Measurements from ENCODE around the gene GSTO2. TPM values are rescaled to one million over a fixed set of nuclear protein-coding genes. Genes with fewer than 3 reads are reported as not detected.

Gene GSTO2
- total RNA-seq, 4 donors from 2014 or later, result 19.9 to 29.8 (median 22.6) TPM

- DNase-seq (ENCODE audit: low spot score in 2 of 2), result no peak
- H3K4me3 ChIP-seq (ENCODE audit: low read depth, poor library complexity, severe bottlenecking), result no peak overlapping the region
- TF ChIP-seq, protein P1, sequence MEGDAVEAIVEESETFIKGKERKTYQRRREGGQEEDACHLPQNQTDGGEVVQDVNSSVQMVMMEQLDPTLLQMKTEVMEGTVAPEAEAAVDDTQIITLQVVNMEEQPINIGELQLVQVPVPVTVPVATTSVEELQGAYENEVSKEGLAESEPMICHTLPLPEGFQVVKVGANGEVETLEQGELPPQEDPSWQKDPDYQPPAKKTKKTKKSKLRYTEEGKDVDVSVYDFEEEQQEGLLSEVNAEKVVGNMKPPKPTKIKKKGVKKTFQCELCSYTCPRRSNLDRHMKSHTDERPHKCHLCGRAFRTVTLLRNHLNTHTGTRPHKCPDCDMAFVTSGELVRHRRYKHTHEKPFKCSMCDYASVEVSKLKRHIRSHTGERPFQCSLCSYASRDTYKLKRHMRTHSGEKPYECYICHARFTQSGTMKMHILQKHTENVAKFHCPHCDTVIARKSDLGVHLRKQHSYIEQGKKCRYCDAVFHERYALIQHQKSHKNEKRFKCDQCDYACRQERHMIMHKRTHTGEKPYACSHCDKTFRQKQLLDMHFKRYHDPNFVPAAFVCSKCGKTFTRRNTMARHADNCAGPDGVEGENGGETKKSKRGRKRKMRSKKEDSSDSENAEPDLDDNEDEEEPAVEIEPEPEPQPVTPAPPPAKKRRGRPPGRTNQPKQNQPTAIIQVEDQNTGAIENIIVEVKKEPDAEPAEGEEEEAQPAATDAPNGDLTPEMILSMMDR (IDR thresholded peaks at IDR 0.05), result no peak
- 77 to 83% methylated on average over 2 of the region's 2 CpGs for WGBS, 2 donors
- intact Hi-C loops (cut with DNase I; ENCODE audit: low total_unique reads), result no loop called here
Observed at GRCh38 chr10:104277785-104278184, 8.8 kb downstream of the GSTO2 start.

DNA sequence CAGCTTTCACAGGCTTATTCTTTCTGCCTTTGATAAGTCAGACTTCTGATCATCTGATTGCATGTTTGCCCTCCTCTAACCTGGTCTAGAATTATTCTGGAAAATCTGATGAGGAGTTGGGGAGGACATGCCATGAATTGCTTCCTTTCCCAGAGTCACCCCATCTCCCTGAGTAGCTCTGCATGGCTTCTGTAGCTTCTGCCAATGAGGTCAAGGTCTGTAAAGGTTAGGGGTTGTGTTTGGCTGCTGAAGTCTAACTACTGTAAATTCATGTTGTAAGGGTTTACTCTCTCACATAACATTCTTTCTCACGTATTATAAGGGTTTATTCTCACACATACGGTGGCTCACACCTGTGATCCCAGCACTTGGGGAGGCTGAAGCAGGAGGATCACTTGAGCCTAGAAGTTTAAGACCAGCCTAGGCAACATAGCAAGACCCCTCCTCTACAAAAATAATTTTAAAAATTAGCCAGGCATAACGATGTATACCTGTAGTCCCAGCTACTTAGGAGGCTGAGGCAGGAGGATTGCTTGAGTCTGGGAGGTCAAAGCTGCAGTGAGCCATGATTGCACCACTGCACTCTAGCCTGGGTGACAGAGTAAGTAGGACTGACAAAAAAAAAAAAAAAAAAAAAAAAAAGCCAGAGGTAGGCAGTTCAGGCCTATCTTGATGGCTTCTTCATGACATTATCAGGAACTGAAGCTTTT lies 10.7 kb downstream of the GSTO2 start:
- WGBS, 2 donors, result 96 to 97% methylated on average over 3 of the region's 3 CpGs
- DNase-seq (ENCODE audit: low spot score in 2 of 2), result no peak
- intact Hi-C loops (cut with DNase I; ENCODE audit: low total_unique reads), result no loop called here
- TF ChIP-seq, protein P1 (IDR thresholded peaks at IDR 0.05), result no peak
- no peak for TF ChIP-seq POLR2A (IDR thresholded peaks at IDR 0.05)
- H3K4me3 ChIP-seq (ENCODE audit: low read depth, poor library complexity, severe bottlenecking), result no peak overlapping the region

GRCh38 chr10:104281694-104282093 lies 12.7 kb downstream of the GSTO2 start:
- no peak for DNase-seq (ENCODE audit: low spot score in 2 of 2)
- no peak overlapping the region for H3K4me3 ChIP-seq (ENCODE audit: low read depth, poor library complexity, severe bottlenecking)
- WGBS, 2 donors, result 81 to 92% methylated on average over 3 of the region's 3 CpGs
- TF ChIP-seq, protein P1 (IDR thresholded peaks at IDR 0.05), result no peak
- no peak for TF ChIP-seq POLR2A (IDR thresholded peaks at IDR 0.05)
- intact Hi-C loops (cut with DNase I; ENCODE audit: low total_unique reads), result no loop called here

GRCh38 chr10:104284846-104285245 lies 15.9 kb downstream of the GSTO2 start:
- WGBS, 2 donors, result 55 to 60% methylated on average over 7 of the region's 7 CpGs
- TF ChIP-seq POLR2A (IDR thresholded peaks at IDR 0.05), result no peak
- TF ChIP-seq, protein P1 (IDR thresholded peaks at IDR 0.05), result no peak

DNA sequence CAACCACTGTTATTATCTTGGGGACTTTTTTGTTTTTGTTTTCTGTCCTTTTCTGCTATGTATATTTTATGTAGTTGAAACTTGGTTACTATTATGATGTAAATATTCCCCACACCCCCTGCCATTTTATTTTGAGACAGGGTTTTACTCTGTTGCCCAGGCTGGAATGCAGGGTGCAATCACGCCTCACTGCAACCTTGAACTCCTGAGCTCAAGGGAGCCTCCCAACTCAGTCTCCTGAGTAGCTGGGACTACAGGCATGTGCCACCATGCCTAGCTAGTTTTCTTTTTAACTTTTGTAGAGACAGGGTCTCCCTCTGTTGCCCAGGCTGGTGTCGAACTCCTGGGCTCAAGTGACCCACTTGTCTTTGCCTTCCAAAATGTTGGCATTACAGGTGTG lies 18.0 kb downstream of the GSTO2 start:
- no peak for DNase-seq (ENCODE audit: low spot score in 2 of 2)
- TF ChIP-seq POLR2A (IDR thresholded peaks at IDR 0.05), result no peak
- TF ChIP-seq, protein P1 (IDR thresholded peaks at IDR 0.05), result no peak
- 89 to 98% methylated on average over 2 of the region's 2 CpGs for WGBS, 2 donors
- intact Hi-C loops (cut with DNase I; ENCODE audit: low total_unique reads), result no loop called here
- H3K4me3 ChIP-seq (ENCODE audit: low read depth, poor library complexity, severe bottlenecking), result no peak overlapping the region

More at GRCh38 chr10:104284846-104285245, 15.9 kb downstream of the GSTO2 start:
- DNase-seq (ENCODE audit: low spot score in 2 of 2), result no peak
- H3K4me3 ChIP-seq (ENCODE audit: low read depth, poor library complexity, severe bottlenecking), result no peak overlapping the region
- intact Hi-C loops (cut with DNase I; ENCODE audit: low total_unique reads), result no loop called here

DNA sequence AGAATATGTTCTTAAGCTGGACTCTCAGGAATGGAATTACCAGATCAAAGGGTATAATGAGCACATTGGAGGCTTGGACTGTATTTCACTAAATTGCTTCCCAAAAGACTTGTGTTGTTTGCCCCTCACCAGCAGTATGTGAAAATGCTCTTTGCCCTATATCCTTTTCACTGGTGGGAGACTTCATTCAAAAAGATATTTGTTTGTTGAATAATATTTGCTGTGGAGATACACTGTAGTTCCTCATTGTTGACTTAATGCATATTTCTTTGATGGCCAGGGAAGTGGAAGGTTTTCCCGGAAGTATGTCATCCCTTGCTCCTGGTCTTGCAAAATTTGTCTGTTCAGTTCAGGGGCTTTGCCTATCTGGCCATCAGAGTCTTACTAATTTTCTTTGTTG lies 19.4 kb downstream of the GSTO2 start:
- DNase-seq (ENCODE audit: low spot score in 2 of 2), result no peak
- intact Hi-C loops (cut with DNase I; ENCODE audit: low total_unique reads), result no loop called here
- WGBS, 2 donors, result 65 to 80% methylated on average over 1 of the region's 1 CpG
- no peak overlapping the region for H3K4me3 ChIP-seq (ENCODE audit: low read depth, poor library complexity, severe bottlenecking)
- TF ChIP-seq, protein P1 (IDR thresholded peaks at IDR 0.05), result no peak
- no peak for TF ChIP-seq POLR2A (IDR thresholded peaks at IDR 0.05)

Measured in lower leg skin (tissue), 4 donors.